Endothelial cell of umbilical vein (primary cell): ENCODE results near the gene LPAR1.

Source experiments
- CTCF ChIP-seq, 2 donors: IDR thresholded peaks; 1 replicate in 1 of 2; 2 replicates in 1 of 2; pipeline ENCODE4 v1.5.1; 2011; ENCODE audit warnings: low read length in 2 of 2, mild to moderate bottlenecking in 2 of 2, moderate library complexity in 2 of 2, control low read depth in 1 of 2, inconsistent platforms in 1 of 2, low read depth in 1 of 2; ENCODE audit not compliant: insufficient read depth in 1 of 2; ENCODE audit errors: extremely low read depth in 1 of 2
- EZH2 ChIP-seq: IDR thresholded peaks from 2 replicates; pipeline ENCODE4 v1.6.1; 2012; ENCODE audit warnings: borderline replicate concordance, low read depth, mild to moderate bottlenecking, moderate library complexity, low read length, inconsistent platforms; ENCODE audit not compliant: severe bottlenecking
- FOS ChIP-seq: IDR thresholded peaks from 2 replicates; pipeline ENCODE4 v1.6.1; 2011; ENCODE audit warnings: mild to moderate bottlenecking, low read length, moderate library complexity, borderline replicate concordance; ENCODE audit not compliant: insufficient read depth
- GATA2 ChIP-seq: IDR thresholded peaks from 2 replicates; pipeline ENCODE4 v1.7.0; 2011; ENCODE audit warnings: low read depth, mild to moderate bottlenecking, moderate library complexity, mixed read lengths, low read length; ENCODE audit not compliant: insufficient read length, insufficient read depth
- JUN ChIP-seq: IDR thresholded peaks from 2 replicates; pipeline ENCODE4 v1.6.1; 2011; ENCODE audit warnings: borderline replicate concordance, low read depth; ENCODE audit not compliant: insufficient read length, insufficient read depth
- POLR2A ChIP-seq: IDR thresholded peaks from 2 replicates; pipeline ENCODE4 v1.6.1; 2012; ENCODE audit warnings: low read depth, mild to moderate bottlenecking, control low read depth, low read length
- POLR2AphosphoS5 ChIP-seq: IDR thresholded peaks from 2 replicates; pipeline ENCODE4 v1.6.1; 2012; ENCODE audit warnings: low read depth, mild to moderate bottlenecking, control low read depth, low read length, moderate library complexity; ENCODE audit not compliant: insufficient read depth
- TF ChIP-seq, protein P1 (sequence below): IDR thresholded peaks from 2 replicates; pipeline ENCODE4 v1.6.1; 2011; ENCODE audit not compliant: insufficient read depth, insufficient read length

GRCh38 chr9:111027798-111028197 is 10.5 kb downstream of the LPAR1 start:
- TF ChIP-seq POLR2A (no peak), CTCF (IDR thresholded peaks at IDR 0.05; ENCODE audit: extremely low read depth in 1 of 2, insufficient read depth in 1 of 2, low read depth in 1 of 2, low read length in 2 of 2) (no peak), POLR2AphosphoS5 (no peak), EZH2 (no peak), GATA2 (no peak), FOS (no peak), JUN (no peak)
- TF ChIP-seq, protein P1, sequence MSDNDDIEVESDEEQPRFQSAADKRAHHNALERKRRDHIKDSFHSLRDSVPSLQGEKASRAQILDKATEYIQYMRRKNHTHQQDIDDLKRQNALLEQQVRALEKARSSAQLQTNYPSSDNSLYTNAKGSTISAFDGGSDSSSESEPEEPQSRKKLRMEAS: no peak
